Stimulated activated memory B cell treated with anti-CD40 and anti-IgM and Interleukin-4, amounts not matched to agents 10 μg/mL and 1 μg/mL and 100 μg/mL, for 72 hours (primary cell): ENCODE data around the gene ALDH3B1.
A peak's percentile ranks its signal among the peaks of the same experiment; 100 is the strongest.

Source experiments
- ATAC-seq: fragments of 150-1000 bp; cut with Tn5 transposase; 2 replicates; pipeline ENCODE4 v1.10.0; 2021
- H3K27ac Mint-ChIP-seq: one replicate; pipeline ENCODE4 v1.8.0; 2022; ENCODE audit warnings: mild to moderate bottlenecking, mixed read lengths
- H3K27me3 Mint-ChIP-seq: one replicate; pipeline ENCODE4 v1.8.0; 2022; ENCODE audit warnings: mixed read lengths
- H3K36me3 Mint-ChIP-seq: one replicate; pipeline ENCODE4 v1.8.0; 2022; ENCODE audit warnings: mixed read lengths
- H3K4me1 Mint-ChIP-seq: one replicate; pipeline ENCODE4 v1.8.0; 2022; ENCODE audit warnings: mixed read lengths
- H3K4me3 Mint-ChIP-seq: one replicate; pipeline ENCODE4 v1.8.0; 2022; ENCODE audit warnings: mild to moderate bottlenecking, moderate library complexity, mixed read lengths
- H3K9me3 Mint-ChIP-seq: one replicate; pipeline ENCODE4 v1.8.0; 2022; ENCODE audit warnings: mixed read lengths

ALDH3B1 gene

GRCh38 chr11:68051191-68052136 is 41.3 kb downstream of the ALDH3B1 start:
- H3K27me3 Mint-ChIP-seq: no peaks in the 10 kb centered on the region
- no peak overlapping the region for H3K4me3 Mint-ChIP-seq
- ATAC-seq: no peak
- H3K36me3 Mint-ChIP-seq: peaks cover 22% of the 10 kb centered on the region
- H3K4me1 Mint-ChIP-seq: peaks cover 10% of the 10 kb centered on the region
- no peak overlapping the region for H3K27ac Mint-ChIP-seq
- no peaks in the 10 kb centered on the region for H3K9me3 Mint-ChIP-seq

GRCh38 chr11:68052137-68052873 is 42.2 kb downstream of the ALDH3B1 start:
- Mint-ChIP-seq H3K27me3 (no peaks in the 10 kb centered on the region), H3K36me3 (peaks cover 19% of the 10 kb centered on the region), H3K9me3 (no peaks in the 10 kb centered on the region), H3K4me1 (peaks cover 10% of the 10 kb centered on the region), H3K4me3 (no peak overlapping the region), H3K27ac (no peak overlapping the region)
- ATAC-seq: no peak

GRCh38 chr11:68053117-68053516 is 43.0 kb downstream of the ALDH3B1 start:
- H3K27ac Mint-ChIP-seq: no peak overlapping the region
- ATAC-seq: no peak
- no peaks in the 10 kb centered on the region for H3K27me3 Mint-ChIP-seq
- H3K4me1 Mint-ChIP-seq: peaks cover 10% of the 10 kb centered on the region
- H3K4me3 Mint-ChIP-seq: no peak overlapping the region
- peaks cover 22% of the 10 kb centered on the region for H3K36me3 Mint-ChIP-seq
- no peaks in the 10 kb centered on the region for H3K9me3 Mint-ChIP-seq

GRCh38 chr11:68053981-68054812 is 44.1 kb downstream of the ALDH3B1 start:
- peak; percentile 25 for ATAC-seq
- H3K27me3 Mint-ChIP-seq: no peaks in the 10 kb centered on the region
- H3K27ac Mint-ChIP-seq: no peak overlapping the region
- peaks cover 10% of the 10 kb centered on the region for H3K4me1 Mint-ChIP-seq
- peaks cover 27% of the 10 kb centered on the region for H3K36me3 Mint-ChIP-seq
- H3K4me3 Mint-ChIP-seq: no peak overlapping the region
- H3K9me3 Mint-ChIP-seq: no peaks in the 10 kb centered on the region

DNA sequence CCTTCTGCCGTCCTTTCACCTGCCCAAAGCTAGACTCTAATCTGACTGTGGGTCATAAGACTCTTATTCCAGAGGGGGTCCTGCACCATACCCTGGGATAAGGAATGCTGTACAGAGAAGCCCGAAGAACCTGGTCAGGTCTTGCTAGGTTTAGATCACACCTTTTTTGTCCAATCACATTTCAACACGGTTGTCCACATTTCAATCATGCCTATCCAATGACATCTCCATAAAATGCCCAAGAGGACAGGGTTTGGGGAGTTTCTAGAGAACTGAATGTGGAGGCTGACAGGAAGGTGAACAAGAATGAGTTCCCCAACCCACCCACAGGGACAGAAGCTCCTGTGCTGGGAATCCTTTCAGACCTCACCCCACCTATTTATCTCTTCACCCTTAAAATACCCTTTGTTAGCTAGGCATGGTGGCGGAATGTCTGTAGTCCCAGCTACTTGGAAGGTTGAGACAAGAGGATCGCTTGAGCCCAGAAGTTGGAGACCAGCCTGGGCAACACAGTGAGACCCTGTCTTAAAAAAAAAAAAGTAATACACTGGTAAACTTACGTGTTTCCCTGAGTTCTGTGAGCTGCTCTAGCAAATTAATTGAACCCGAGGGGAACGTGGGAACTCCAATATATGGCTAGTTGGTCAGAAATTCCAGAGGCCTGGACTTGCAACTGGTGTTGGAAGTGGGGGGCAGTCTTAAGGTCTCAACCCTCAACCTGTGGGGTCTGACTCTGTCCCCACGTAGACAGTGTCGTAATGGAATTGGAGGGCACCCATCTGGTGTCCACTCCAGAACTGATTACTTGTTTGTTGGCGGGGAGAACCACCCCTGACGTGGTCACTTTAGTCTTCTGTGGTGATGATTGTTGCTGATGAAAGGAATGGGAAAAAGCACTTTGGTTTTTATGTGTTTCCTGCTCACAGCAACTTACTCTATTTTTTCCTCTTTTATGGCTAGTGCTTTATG is 46.5 kb downstream of the ALDH3B1 start:
- no peak overlapping the region for H3K27ac Mint-ChIP-seq
- H3K4me3 Mint-ChIP-seq: no peak overlapping the region
- H3K27me3 Mint-ChIP-seq: no peaks in the 10 kb centered on the region
- H3K4me1 Mint-ChIP-seq: peaks cover 7% of the 10 kb centered on the region
- H3K36me3 Mint-ChIP-seq: peaks cover 26% of the 10 kb centered on the region
- H3K9me3 Mint-ChIP-seq: no peaks in the 10 kb centered on the region
- ATAC-seq: no peak

DNA sequence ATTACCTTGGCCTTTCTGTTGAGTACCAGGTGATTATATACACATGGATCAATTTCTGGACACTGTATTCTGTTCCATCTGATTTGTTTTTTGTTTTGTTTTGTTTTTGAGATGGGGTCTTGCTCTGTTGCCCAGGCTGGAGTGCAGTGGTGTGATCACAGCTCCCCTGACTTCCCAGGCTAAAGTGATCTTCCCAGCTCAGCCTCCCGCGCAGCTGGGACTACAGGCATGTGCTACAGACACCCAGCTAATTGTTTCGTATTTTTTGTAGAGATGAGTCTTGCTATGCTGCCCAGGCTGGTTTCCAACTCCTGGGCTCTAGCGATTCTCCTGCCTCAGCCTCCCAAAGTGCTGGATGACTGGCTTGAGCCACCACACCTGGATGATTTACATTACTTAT is 47.7 kb downstream of the ALDH3B1 start:
- no peak for ATAC-seq
- Mint-ChIP-seq H3K4me1 (peaks cover 4% of the 10 kb centered on the region), H3K36me3 (peaks cover 24% of the 10 kb centered on the region), H3K9me3 (no peaks in the 10 kb centered on the region), H3K27ac (no peak overlapping the region), H3K4me3 (no peak overlapping the region), H3K27me3 (no peaks in the 10 kb centered on the region)

GRCh38 chr11:68061508-68061907 is 51.4 kb downstream of the ALDH3B1 start:
- Mint-ChIP-seq H3K27ac (no peak overlapping the region), H3K36me3 (peaks cover 46% of the 10 kb centered on the region)

DNA sequence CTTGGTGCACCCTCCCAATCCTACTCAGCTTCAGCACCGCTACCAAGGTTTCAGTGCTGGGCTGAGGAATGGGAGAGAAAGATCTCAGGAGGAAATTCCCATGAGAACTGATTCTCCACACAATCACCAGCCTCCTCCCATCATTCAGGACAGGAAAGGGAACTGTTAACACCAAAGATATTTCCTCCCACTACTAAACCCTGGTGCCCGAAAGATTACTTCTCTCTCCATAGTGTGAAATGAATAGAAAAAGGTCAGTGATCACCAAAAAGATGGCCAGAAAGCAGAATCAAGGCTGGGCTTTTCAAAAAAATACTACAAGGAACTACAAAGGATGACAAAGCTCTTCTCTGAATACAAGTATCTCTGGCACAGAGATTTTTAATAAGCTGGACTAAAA is 54.8 kb downstream of the ALDH3B1 start:
- Mint-ChIP-seq H3K4me3 (no peak overlapping the region), H3K9me3 (no peaks in the 10 kb centered on the region), H3K27me3 (no peaks in the 10 kb centered on the region), H3K36me3 (peaks cover 64% of the 10 kb centered on the region), H3K27ac (no peak overlapping the region), H3K4me1 (no peaks in the 10 kb centered on the region)
- ATAC-seq: no peak

More at GRCh38 chr11:68061508-68061907, 51.4 kb downstream of the ALDH3B1 start:
- no peaks in the 10 kb centered on the region for H3K4me1 Mint-ChIP-seq
- H3K9me3 Mint-ChIP-seq: no peaks in the 10 kb centered on the region
- H3K4me3 Mint-ChIP-seq: no peak overlapping the region
- H3K27me3 Mint-ChIP-seq: no peaks in the 10 kb centered on the region
- ATAC-seq: no peak

GRCh38 chr11:68065841-68066240 is 55.7 kb downstream of the ALDH3B1 start:
- ATAC-seq: no peak
- Mint-ChIP-seq H3K36me3 (peaks cover 66% of the 10 kb centered on the region), H3K9me3 (no peaks in the 10 kb centered on the region), H3K27me3 (no peaks in the 10 kb centered on the region), H3K27ac (no peak overlapping the region), H3K4me1 (no peaks in the 10 kb centered on the region), H3K4me3 (no peak overlapping the region)

DNA sequence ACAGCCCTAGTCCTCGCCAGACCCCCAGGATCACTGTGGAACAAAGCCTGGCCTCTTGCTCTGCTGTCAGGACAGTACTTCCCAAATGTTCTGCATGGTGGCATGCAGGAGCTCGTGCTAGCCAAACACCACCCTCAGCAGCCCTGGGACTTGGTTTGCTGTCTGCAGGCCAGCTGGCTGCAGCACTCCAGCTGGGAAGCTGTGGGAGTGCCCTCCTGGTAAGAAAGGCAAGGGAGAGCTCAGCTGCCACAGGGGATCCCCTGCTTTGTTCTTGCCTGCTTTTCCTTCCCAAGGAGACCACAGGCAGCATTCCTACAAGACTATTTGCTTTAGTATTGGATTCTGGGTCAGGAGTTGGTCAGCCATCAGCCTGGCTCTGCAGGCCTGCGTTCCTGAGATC is 56.6 kb downstream of the ALDH3B1 start:
- H3K27ac Mint-ChIP-seq: no peak overlapping the region
- peaks cover 8% of the 10 kb centered on the region for H3K4me1 Mint-ChIP-seq
- H3K36me3 Mint-ChIP-seq: peaks cover 67% of the 10 kb centered on the region
- no peaks in the 10 kb centered on the region for H3K9me3 Mint-ChIP-seq
- H3K27me3 Mint-ChIP-seq: no peaks in the 10 kb centered on the region
- ATAC-seq: no peak
- no peak overlapping the region for H3K4me3 Mint-ChIP-seq

- H3K27me3 Mint-ChIP-seq: no peaks in the 10 kb centered on the region
- ATAC-seq: no peak
- H3K9me3 Mint-ChIP-seq: no peaks in the 10 kb centered on the region
- H3K27ac Mint-ChIP-seq: no peak overlapping the region
- no peak overlapping the region for H3K4me3 Mint-ChIP-seq
- H3K36me3 Mint-ChIP-seq: peaks cover 64% of the 10 kb centered on the region
- peaks cover 8% of the 10 kb centered on the region for H3K4me1 Mint-ChIP-seq
These were observed 57.9 kb downstream of the ALDH3B1 start for GRCh38 chr11:68067991-68068390.

DNA sequence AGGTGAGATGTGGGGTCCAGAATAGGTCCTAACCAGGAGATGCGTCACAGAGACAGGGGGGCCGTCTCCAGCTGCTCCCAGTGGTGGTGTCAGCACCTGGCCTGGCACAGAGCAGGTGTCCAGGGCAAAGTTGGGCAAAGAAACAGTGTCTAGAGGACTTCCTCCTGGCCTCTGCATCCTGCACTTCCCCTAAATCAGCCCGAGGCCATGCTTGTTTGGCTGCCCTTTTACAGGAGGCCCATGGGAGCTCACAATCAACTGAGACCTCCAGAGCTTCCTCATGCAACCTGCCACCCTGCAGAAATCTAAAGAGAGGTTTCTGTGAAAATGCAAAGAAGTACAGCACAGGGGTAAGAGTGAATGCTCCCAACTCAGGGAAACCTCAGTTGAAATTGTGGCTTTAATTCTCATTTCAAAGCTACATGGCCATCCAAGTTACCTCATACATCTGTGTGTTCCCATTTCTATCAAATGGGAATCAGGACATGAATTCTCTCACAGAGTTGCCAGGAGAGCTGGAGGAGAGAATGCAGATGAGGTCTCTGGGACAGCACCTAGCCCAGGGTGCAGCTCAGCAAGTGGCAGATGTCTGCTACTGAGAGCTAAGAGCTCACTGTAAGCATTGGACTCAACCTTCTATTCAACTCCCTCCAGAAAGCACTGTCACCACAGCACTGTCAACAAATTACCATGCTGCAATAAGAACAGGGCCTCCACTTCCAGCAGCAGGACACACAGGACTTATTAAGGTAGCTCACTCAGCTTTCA is 61.3 kb downstream of the ALDH3B1 start:
- no peaks in the 10 kb centered on the region for H3K27me3 Mint-ChIP-seq

DNA sequence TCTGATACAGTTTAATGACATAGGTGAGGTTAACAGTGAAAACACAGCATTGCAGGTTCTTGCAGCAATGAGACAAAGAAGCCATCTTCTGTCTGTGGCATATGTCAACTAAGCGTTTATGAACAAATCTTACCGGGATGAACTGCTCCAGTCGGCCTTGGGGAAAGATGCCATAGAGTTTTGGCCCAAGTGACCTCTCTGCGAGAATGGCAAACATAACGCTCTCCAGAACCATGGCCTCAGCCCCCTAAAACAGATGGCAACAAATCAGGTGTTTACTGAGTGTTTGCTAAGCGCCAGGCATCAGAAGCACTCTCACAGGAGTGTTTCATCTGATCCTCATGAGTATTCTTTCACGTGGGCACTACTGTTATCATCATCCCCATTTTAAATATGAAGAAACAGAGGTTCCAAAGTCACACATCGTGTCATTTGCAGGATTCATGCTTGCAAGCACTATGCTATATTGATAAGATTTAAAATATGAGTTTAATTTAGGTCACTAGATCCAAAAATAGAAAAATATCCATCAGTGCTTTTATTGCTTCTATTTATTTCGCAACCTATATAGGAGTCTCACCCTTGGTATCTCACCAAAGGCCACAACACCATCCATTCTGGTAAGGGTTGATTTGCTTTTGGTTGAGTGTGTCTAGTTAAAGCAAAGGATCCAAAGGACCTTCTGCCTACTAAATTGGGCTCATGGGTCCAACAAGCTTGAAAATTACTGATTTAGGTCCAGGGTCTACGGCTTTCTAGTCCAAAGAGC is 64.6 kb downstream of the ALDH3B1 start:
- H3K4me3 Mint-ChIP-seq: no peak overlapping the region
- ATAC-seq: no peak
- no peak overlapping the region for H3K27ac Mint-ChIP-seq
- no peaks in the 10 kb centered on the region for H3K9me3 Mint-ChIP-seq
- H3K36me3 Mint-ChIP-seq: peaks cover 33% of the 10 kb centered on the region
- H3K27me3 Mint-ChIP-seq: no peaks in the 10 kb centered on the region
- peaks cover 22% of the 10 kb centered on the region for H3K4me1 Mint-ChIP-seq

More for the DNA sequence above, 61.3 kb downstream of the ALDH3B1 start:
- peaks cover 8% of the 10 kb centered on the region for H3K4me1 Mint-ChIP-seq
- H3K9me3 Mint-ChIP-seq: no peaks in the 10 kb centered on the region
- ATAC-seq: peak; percentile 59
- H3K4me3 Mint-ChIP-seq: no peak overlapping the region
- H3K27ac Mint-ChIP-seq: peak overlapping the region; percentile 54
- H3K36me3 Mint-ChIP-seq: peaks cover 55% of the 10 kb centered on the region
